A549 treated with DMSO at 1 μM for 4 hours (cell line): ENCODE measurements around the gene RAB31. TPM values are rescaled to one million over a fixed set of nuclear protein-coding genes. Genes with fewer than 3 reads are reported as not detected.

Experiments
- total RNA-seq: library from RNA; stranded (reverse); fragments of 200-300 nt; extraction: Qiagen RNA extraction; gene quantifications from 5 replicates; pipeline ENCODE4 v1.2.3, GENCODE V29; 2022; ENCODE audit warnings: low read depth

The RAB31 gene, protein sequence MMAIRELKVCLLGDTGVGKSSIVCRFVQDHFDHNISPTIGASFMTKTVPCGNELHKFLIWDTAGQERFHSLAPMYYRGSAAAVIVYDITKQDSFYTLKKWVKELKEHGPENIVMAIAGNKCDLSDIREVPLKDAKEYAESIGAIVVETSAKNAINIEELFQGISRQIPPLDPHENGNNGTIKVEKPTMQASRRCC
- 25.5 to 35.5 TPM (median 32.2 TPM) in 5 replicates for total RNA-seq

DNA sequence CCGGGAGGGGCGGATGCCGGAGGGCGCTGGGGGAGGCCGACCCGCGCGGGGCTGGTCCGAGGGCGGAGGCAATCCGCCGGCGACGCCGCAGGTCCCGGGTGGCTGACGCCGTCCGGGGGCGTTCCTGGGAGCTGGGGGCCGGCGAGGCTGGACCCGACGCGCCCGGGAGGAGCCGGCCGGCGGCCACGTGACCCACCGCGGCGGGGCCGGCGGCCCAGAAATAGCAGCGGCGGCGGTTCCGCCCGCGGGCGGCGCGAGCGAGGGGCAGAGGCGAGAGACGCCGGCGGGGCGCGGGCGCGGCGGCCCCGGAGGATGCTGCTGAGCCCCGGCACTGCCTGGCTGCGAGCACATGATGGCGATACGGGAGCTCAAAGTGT lies at the start of gene RAB31:
Gene RAB31 (plus strand): TSS at position 245 of the 377 bp plus-strand sequence. CDS start 105 bp downstream, at position 350.

DNA sequence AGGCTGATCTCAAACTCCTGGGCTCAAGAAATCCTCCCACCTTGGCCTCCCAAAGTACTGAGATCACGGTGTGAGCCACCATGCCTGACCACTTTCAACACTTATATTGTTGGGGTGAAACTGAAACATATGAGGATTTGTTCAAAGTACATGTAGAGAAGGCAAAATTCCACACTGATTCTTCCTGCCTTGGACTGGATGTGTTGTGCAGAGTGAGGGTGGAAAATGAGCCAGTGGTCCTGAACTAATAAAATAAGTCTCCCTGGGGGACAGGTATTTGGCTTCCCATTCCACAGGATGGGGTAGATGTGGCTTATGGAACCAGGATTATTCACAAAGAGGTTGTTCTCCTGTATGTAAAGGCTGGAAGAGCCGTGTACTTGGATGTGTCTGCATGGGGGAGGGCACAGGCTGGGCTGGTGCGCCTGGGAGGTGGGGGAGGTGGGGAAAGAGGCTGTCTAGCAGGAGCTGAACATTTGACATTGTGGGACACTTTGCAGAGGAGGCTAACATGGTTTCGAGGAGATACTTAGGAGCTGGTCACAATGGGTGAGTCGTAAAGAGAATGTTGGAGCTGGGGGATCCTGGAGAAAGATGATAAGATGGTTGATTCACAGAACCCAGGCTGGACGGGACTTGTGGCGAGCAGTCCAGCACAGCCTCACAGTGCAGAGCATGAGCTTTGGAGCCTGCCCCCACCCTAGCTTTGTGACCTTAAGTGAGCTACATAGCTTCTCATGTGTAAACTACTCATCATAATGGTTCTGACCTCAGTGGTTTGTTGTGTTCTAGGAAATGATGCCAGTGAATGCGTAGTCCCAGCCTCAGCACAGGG lies 177.3 kb downstream of the RAB31 start, which contains the start of gene TXNDC2:
Gene TXNDC2 (plus strand): TSS at position 804 of the 835 bp plus-strand sequence. CDS start 708 bp downstream, outside the sequence.

Other genes starting within 250 kb of the RAB31 start
- 24.6 to 33.3 TPM (median 30.9 TPM) in 5 replicates for gene RALBP1, start 232.8 kb upstream of the RAB31 start, total RNA-seq
- 39.2 to 49.2 TPM (median 42.7 TPM) in 5 replicates for gene PPP4R1, start 93.7 kb upstream of the RAB31 start, total RNA-seq
- 0.05 to 0.38 TPM (median 0.17 TPM) in 5 replicates for gene TXNDC2, start 177.7 kb downstream of the RAB31 start, total RNA-seq
- gene VAPA, start 205.7 kb downstream of the RAB31 start, total RNA-seq = 178 to 213 TPM (median 190 TPM) in 5 replicates